SK-N-SH treated with all-trans-retinoic acid at 6 μM for 48 hours (cell line): Measurements from ENCODE around the gene MID1IP1.

Experiments used
- ATAC-seq: fragments of 200-7000 bp; cut with Tn5 transposase; 3 replicates; pipeline ENCODE4 v1.9.1; 2020; ENCODE audit warnings: mild to moderate bottlenecking, moderate library complexity
- ARNTL ChIP-seq: fragments of 450-650 bp; formaldehyde crosslinking; IDR thresholded peaks from 2 replicates; pipeline ENCODE4 v1.5.0; 2020; ENCODE audit warnings: low read depth, mild to moderate bottlenecking, moderate library complexity, borderline replicate concordance
- BACH2 ChIP-seq: fragments of 250-450 bp; sonication (Bioruptor Pico); IDR thresholded peaks from 2 replicates; pipeline ENCODE4 v1.9.0; 2021; ENCODE audit warnings: mild to moderate bottlenecking, borderline replicate concordance
- CREB5 ChIP-seq: fragments of 250-450 bp; sonication (Bioruptor Pico); IDR thresholded peaks from 2 replicates; pipeline ENCODE4 v1.5.1; 2020; ENCODE audit warnings: low read depth, mild to moderate bottlenecking, moderate library complexity
- CSDC2 ChIP-seq: fragments of 250-450 bp; sonication (Bioruptor Pico); IDR thresholded peaks from 2 replicates; pipeline ENCODE4 v1.5.0; 2020; ENCODE audit warnings: mild to moderate bottlenecking, moderate library complexity
- ESRRG ChIP-seq: fragments of 250-450 bp; sonication (Bioruptor Pico); IDR thresholded peaks from 2 replicates; pipeline ENCODE4 v1.6.1; 2021; ENCODE audit warnings: mild to moderate bottlenecking
- GLIS3 ChIP-seq: fragments of 250-450 bp; sonication (Bioruptor Pico); IDR thresholded peaks from 2 replicates; pipeline ENCODE4 v1.5.0; 2020; ENCODE audit warnings: mild to moderate bottlenecking, moderate library complexity
- ISL1 ChIP-seq: fragments of 250-450 bp; sonication (Bioruptor Pico); IDR thresholded peaks from 2 replicates; pipeline ENCODE4 v2.1.2; 2022; ENCODE audit warnings: mild to moderate bottlenecking, moderate library complexity
- PATZ1 ChIP-seq: fragments of 250-450 bp; sonication (Bioruptor Pico); IDR thresholded peaks from 2 replicates; pipeline ENCODE4 v1.8.0; 2020; ENCODE audit warnings: mild to moderate bottlenecking, moderate library complexity, borderline replicate concordance
- POU6F1 ChIP-seq: fragments of 250-450 bp; sonication (Bioruptor Pico); IDR thresholded peaks from 2 replicates; pipeline ENCODE4 v1.8.0; 2021; ENCODE audit warnings: low read depth, mild to moderate bottlenecking, moderate library complexity, borderline replicate concordance
- PPARA ChIP-seq: fragments of 250-450 bp; sonication (Bioruptor Pico); IDR thresholded peaks from 2 replicates; pipeline ENCODE4 v1.5.0; 2020; ENCODE audit warnings: mild to moderate bottlenecking, borderline replicate concordance
- SNAI2 ChIP-seq: fragments of 250-450 bp; sonication (Bioruptor Pico); IDR thresholded peaks from 2 replicates; pipeline ENCODE4 v1.5.0; 2020; ENCODE audit warnings: mild to moderate bottlenecking, moderate library complexity
- TCF4 ChIP-seq: fragments of 250-450 bp; sonication (Bioruptor Pico); IDR thresholded peaks from 2 replicates; pipeline ENCODE4 v1.8.0; 2021; ENCODE audit warnings: mild to moderate bottlenecking, moderate library complexity, borderline replicate concordance
- TOX ChIP-seq: fragments of 250-450 bp; sonication (Bioruptor Pico); IDR thresholded peaks from 2 replicates; pipeline ENCODE4 v1.8.0; 2021; ENCODE audit warnings: mild to moderate bottlenecking, moderate library complexity, borderline replicate concordance
- TSHZ2 ChIP-seq: fragments of 250-450 bp; sonication (Bioruptor Pico); IDR thresholded peaks from 2 replicates; pipeline ENCODE4 v1.5.0; 2020; ENCODE audit warnings: mild to moderate bottlenecking, moderate library complexity
- ZFP3 ChIP-seq: fragments of 250-450 bp; sonication (Bioruptor Pico); IDR thresholded peaks from 2 replicates; pipeline ENCODE4 v1.5.0; 2020; ENCODE audit warnings: mild to moderate bottlenecking, moderate library complexity
- ZNF70 ChIP-seq: fragments of 450-650 bp; formaldehyde crosslinking; IDR thresholded peaks from 2 replicates; pipeline ENCODE4 v1.5.0; 2020; ENCODE audit warnings: mild to moderate bottlenecking, moderate library complexity
- ZNF8 ChIP-seq: fragments of 450-650 bp; formaldehyde crosslinking; IDR thresholded peaks from 2 replicates; pipeline ENCODE4 v1.5.0; 2020; ENCODE audit warnings: mild to moderate bottlenecking, moderate library complexity

Gene MID1IP1

GRCh38 chrX:38806875-38807621 is 5.8 kb downstream of the MID1IP1 start:
- TF ChIP-seq POU6F1 (CRISPR knock-in tag): no peak
- no peak for ATAC-seq

- ATAC-seq: no peak
- TF ChIP-seq PPARA (CRISPR knock-in tag): no peak
- no peak for TF ChIP-seq POU6F1 (CRISPR knock-in tag)
- no peak for TF ChIP-seq TSHZ2 (CRISPR knock-in tag)
- TF ChIP-seq CREB5 (CRISPR knock-in tag): no peak
- no peak for TF ChIP-seq TOX
- no peak for TF ChIP-seq ZNF8 (CRISPR knock-in tag)
- no peak for TF ChIP-seq ESRRG
- TF ChIP-seq ARNTL: no peak
- no peak for TF ChIP-seq CSDC2 (CRISPR knock-in tag)
- no peak for TF ChIP-seq SNAI2
- TF ChIP-seq TCF4 (CRISPR knock-in tag): no peak
- TF ChIP-seq PATZ1 (CRISPR knock-in tag): no peak
- no peak for TF ChIP-seq ZNF70 (CRISPR knock-in tag)
- TF ChIP-seq BACH2 (CRISPR knock-in tag): no peak
- TF ChIP-seq, all 23 proteins: peak for 0
Observed at GRCh38 chrX:38807873-38808272, 6.6 kb downstream of the MID1IP1 start.

- TF ChIP-seq ZFP3 (CRISPR knock-in tag) (no peak), ZNF70 (CRISPR knock-in tag) (no peak), TOX (no peak)
- no peak for ATAC-seq
Observed at GRCh38 chrX:38811515-38812243, 10.4 kb downstream of the MID1IP1 start.

- ATAC-seq: no peak
- TF ChIP-seq CSDC2 (CRISPR knock-in tag) (no peak), TCF4 (CRISPR knock-in tag) (no peak), POU6F1 (CRISPR knock-in tag) (no peak), ISL1 (CRISPR knock-in tag) (no peak), GLIS3 (CRISPR knock-in tag) (no peak)
Observed at GRCh38 chrX:38816155-38816554, 14.9 kb downstream of the MID1IP1 start.
